ENCODE results near the gene HOXC11. TPM values are rescaled to one million over a fixed set of nuclear protein-coding genes. Genes with fewer than 3 reads are reported as not detected.

HOXC11 gene
- total RNA-seq, 1 experiment from 2014 or later, result 5.7 TPM

- no TSS peak for BruUV-seq (replicated peaks)
- no peaks in the 10 kb centered on the region for H3K27me3 ChIP-seq (replicated peaks; ENCODE audit: insufficient read depth, low read depth, low read length, poor library complexity)
- H3K27ac ChIP-seq (ENCODE audit: low read depth, low read length, poor library complexity, severe bottlenecking), result peak overlapping the region; percentile 97
- intact Hi-C loops (cut with micrococcal nuclease; ENCODE audit: unreplicated experiment), result no loop called here
- H3K36me3 ChIP-seq (ENCODE audit: insufficient read depth, low read length, poor library complexity, severe bottlenecking), result peaks cover 9% of the 10 kb centered on the region
- no peaks in the 10 kb centered on the region for H3K9me3 ChIP-seq (ENCODE audit: low read depth, low read length, poor library complexity, severe bottlenecking)
- H3K4me3 ChIP-seq (ENCODE audit: low read depth, low read length, poor library complexity, severe bottlenecking), result peak overlapping the region; percentile 70
- TF ChIP-seq CTCF (conservative IDR thresholded peaks at IDR 0.05; ENCODE audit: low read depth, low read length) (no peak), EZH2 (IDR thresholded peaks at IDR 0.05; ENCODE audit: borderline replicate concordance, low read depth, low read length, poor library complexity, severe bottlenecking) (no peak)
- POLR2A ChIA-PET (ENCODE audit: low non-redundant PET), result interaction anchor here (0.5 to 1.1 kb wide), 2 partner anchors 12 to 26 kb away, joined by 3 to 5 read pairs; no protein-coding TSS in a partner anchor
- DNase-seq (ENCODE audit: low spot score), result peak; percentile 94
- peaks cover 66% of the 10 kb centered on the region for H3K4me1 ChIP-seq (ENCODE audit: insufficient read depth, low read length, poor library complexity, severe bottlenecking)
- CTCF ChIA-PET, result interaction anchor here (0.5 to 0.9 kb wide), 3 partner anchors 9 to 701 kb away, joined by 3 to 13 read pairs (median 3); partner anchors contain the start of genes HOXC10 and HOXC8
Observed at GRCh38 chr12:53999559-54000115, 26.7 kb downstream of the HOXC11 start.

DNA sequence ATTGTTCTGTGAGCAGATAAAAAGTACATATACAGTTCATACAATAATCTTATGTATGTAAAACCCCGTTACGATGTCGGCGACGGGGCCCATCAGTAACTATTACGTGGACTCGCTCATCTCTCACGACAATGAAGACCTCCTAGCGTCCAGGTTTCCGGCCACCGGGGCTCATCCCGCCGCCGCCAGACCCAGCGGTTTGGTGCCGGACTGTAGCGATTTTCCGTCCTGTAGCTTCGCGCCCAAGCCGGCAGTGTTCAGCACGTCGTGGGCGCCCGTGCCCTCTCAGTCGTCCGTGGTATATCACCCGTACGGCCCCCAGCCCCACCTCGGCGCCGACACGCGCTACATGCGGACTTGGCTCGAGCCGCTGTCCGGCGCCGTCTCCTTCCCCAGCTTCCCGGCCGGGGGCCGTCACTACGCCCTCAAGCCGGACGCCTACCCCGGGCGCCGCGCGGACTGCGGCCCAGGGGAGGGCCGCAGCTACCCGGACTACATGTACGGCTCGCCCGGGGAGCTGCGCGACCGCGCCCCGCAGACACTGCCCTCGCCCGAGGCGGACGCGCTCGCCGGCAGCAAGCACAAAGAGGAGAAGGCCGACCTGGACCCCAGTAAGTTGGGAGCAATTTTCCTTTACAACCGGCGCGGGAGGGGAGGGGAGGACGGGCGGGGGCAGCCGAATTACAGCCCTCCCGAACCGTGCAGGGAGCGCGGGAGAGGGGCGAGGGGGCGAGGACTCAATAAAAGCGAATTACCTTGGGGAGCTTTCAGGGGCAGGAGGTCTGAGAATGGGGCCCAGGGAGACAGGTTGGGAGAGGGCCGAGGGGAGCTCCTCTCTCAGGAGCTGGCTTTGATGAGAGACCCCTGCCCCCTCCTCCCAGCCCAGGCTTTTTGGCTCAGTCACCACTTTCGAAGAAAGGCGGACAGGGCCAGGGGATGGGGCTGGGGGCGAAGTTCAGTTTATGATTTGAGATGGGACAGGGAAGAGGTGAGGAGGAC lies 27.5 kb downstream of the HOXC11 start, which contains the start of gene HOXC9:
TSS of gene HOXC9 (plus strand) at position 46 of the 999 bp plus-strand sequence. CDS start at position 74, 28 bp downstream.
- intact Hi-C loops (cut with micrococcal nuclease; ENCODE audit: unreplicated experiment), result no loop called here
- DNase-seq (ENCODE audit: low spot score), result no peak
- Histone ChIP-seq H3K4me3 (ENCODE audit: low read depth, low read length, poor library complexity, severe bottlenecking) (peak within 1 kb of the TSS; percentile 70), H3K4me1 (ENCODE audit: insufficient read depth, low read length, poor library complexity, severe bottlenecking) (peaks cover 63% of the 10 kb centered on the region), H3K9me3 (ENCODE audit: low read depth, low read length, poor library complexity, severe bottlenecking) (no peaks in the 10 kb centered on the region), H3K27ac (ENCODE audit: low read depth, low read length, poor library complexity, severe bottlenecking) (peak within 1 kb of the TSS; percentile 98), H3K27me3 (replicated peaks; ENCODE audit: insufficient read depth, low read depth, low read length, poor library complexity) (no peaks in the 10 kb centered on the region), H3K36me3 (ENCODE audit: insufficient read depth, low read length, poor library complexity, severe bottlenecking) (peaks cover 9% of the 10 kb centered on the region)
- BruUV-seq (replicated peaks), result no TSS peak
- CTCF ChIA-PET, result interaction anchor here (0.5 to 0.9 kb wide), 3 partner anchors 8 to 210 kb away, joined by 3 to 13 read pairs (median 6); partner anchors contain the start of genes HOXC10 and HOXC8
- POLR2A ChIA-PET (ENCODE audit: low non-redundant PET), result interaction anchor here (0.5 to 1.1 kb wide), 2 partner anchors 12 to 26 kb away, joined by 3 to 5 read pairs; no protein-coding TSS in a partner anchor
- no peak for TF ChIP-seq EZH2 (IDR thresholded peaks at IDR 0.05; ENCODE audit: borderline replicate concordance, low read depth, low read length, poor library complexity, severe bottlenecking)
- TF ChIP-seq CTCF (conservative IDR thresholded peaks at IDR 0.05; ENCODE audit: low read depth, low read length), result no peak
